Activated CD4-positive, alpha-beta T cell treated with anti-CD3 and anti-CD28 coated beads for 36 hours (primary cell): ENCODE data around the gene VSTM2L. TPM values are rescaled to one million over a fixed set of nuclear protein-coding genes. Genes with fewer than 3 reads are reported as not detected.

Experiments used
- ATAC-seq: fragments of 200-7000 bp; cut with Tn5 transposase; one replicate; pipeline ENCODE4 v1.10.0; 2021; ENCODE audit warnings: mild to moderate bottlenecking, moderate library complexity
- CTCF ChIA-PET: fragments of 350-600 bp; sonication (Branson Sonifier 250); formaldehyde crosslinking; loops from one replicate; lab custom pipeline; 2021; ENCODE audit warnings: antibody characterized with exemption; lab: Charles Lee
- POLR2A ChIA-PET: fragments of 350-600 bp; sonication (Branson Sonifier 250); formaldehyde crosslinking; loops from one replicate; lab custom pipeline; 2021; ENCODE audit warnings: antibody characterized with exemption, inconsistent platforms; lab: Charles Lee
- DNase-seq: peaks from one replicate; pipeline ENCODE4 v3.0.0-alpha.2; 2020
- H3K27ac Mint-ChIP-seq: one replicate; pipeline ENCODE4 v1.8.0; 2021; ENCODE audit warnings: mixed read lengths
- H3K27me3 Mint-ChIP-seq: one replicate; pipeline ENCODE4 v1.8.0; 2021; ENCODE audit warnings: mixed read lengths
- H3K36me3 Mint-ChIP-seq: one replicate; pipeline ENCODE4 v1.8.0; 2021; ENCODE audit warnings: low read depth, mixed read lengths
- H3K4me1 Mint-ChIP-seq: one replicate; pipeline ENCODE4 v1.8.0; 2021; ENCODE audit warnings: mixed read lengths
- H3K4me3 Mint-ChIP-seq: one replicate; pipeline ENCODE4 v1.8.0; 2021; ENCODE audit warnings: mild to moderate bottlenecking, moderate library complexity, mixed read lengths
- H3K9me3 Mint-ChIP-seq: one replicate; pipeline ENCODE4 v1.8.0; 2021; ENCODE audit warnings: low read depth, mixed read lengths
- intact Hi-C, 2 experiments: fragments of 100-400 bp; cut with DNase I in 1 of 2; cut with micrococcal nuclease in 1 of 2; formaldehyde crosslinking; loops; one replicate each; pipeline versions ENCODE4 v1.14.2 to v1.15.1; 2022 to 2024; cut with DNase I, micrococcal nuclease
- total RNA-seq, 2 experiments: library from RNA; stranded (reverse); gene quantifications; one replicate each; pipeline ENCODE4 v1.2.3, GENCODE V29; 2021

VSTM2L gene
- total RNA-seq, 2 experiments from 2014 or later, result not detected

DNA sequence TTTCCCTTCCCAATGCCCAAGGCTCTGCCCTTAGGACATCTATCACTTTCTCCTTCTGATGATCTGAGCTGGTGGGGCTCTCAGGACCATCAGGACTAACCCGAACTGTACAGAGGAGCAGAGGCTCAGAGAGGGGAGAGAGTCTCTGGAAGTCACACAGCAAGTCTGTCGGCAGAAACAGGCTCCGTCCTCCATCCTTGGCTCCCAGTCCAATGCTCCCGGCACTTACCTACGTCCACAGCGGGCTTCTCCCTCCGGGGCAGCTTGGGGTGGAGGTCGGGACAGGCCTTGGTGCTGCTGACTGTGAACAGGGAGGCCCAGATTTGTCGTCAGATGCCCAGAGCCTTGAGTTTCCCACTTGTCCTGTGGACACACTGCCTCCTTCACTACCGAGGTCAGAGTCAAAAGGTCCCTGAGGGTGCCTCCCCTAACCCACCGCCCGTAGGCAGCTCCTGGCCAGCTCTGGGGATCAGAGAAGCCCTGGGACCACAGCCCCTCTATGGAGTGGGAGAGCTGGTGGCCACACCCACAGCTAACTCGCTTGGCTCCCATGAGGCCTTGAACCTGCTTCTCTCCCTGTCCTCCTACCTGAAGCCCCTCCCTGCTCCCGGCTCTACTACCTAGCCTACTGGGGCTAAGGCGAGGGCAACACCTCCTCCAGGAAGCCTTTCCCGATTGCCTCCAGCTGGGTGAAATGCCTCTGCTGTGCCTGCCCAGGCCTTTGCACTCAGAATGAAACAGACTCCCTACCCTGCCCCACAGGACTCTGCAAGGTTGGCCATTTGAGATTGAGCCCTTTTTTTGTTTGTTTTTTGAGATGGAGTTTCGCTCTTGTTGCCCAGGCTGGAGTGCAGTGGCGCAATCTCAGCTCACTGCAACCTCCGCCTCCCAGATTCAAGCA lies 22.6 kb downstream of the VSTM2L start:
- H3K27ac Mint-ChIP-seq, result no peak overlapping the region
- ChIA-PET CTCF (interaction anchor here (0.5 kb wide), 1 partner anchor 296 kb away, joined by 4 read pairs; no protein-coding TSS in a partner anchor), POLR2A (no interaction called here)
- H3K4me3 Mint-ChIP-seq, result no peak overlapping the region
- intact Hi-C loops, result no loop called here
- H3K36me3 Mint-ChIP-seq, result no peaks in the 10 kb centered on the region
- H3K9me3 Mint-ChIP-seq, result no peaks in the 10 kb centered on the region
- DNase-seq, result no peak
- H3K4me1 Mint-ChIP-seq, result peaks cover 16% of the 10 kb centered on the region
- peaks cover 5% of the 10 kb centered on the region for H3K27me3 Mint-ChIP-seq
- no peak for ATAC-seq

DNA sequence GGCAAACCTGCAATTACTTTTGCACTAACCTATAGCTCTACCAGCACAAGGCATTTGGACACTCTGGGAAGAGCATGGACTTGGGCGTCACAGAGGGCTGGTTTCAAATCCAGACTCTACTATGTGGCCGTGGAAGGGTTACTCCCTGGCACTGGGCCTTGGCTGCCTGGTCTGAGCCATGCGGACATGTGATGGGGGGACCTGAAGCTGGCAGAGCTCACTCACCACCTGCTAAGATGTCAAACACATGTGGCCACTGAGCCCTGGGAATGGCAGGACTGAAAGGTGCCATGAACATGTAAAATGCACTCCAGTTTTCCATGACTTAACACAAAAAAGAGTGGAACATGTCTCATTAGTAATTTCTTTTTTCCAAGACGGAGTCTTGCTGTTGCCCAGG lies 23.7 kb downstream of the VSTM2L start:
- DNase-seq (no peak), ATAC-seq (no peak)
- ChIA-PET POLR2A (no interaction called here), CTCF (no interaction called here)
- H3K4me3 Mint-ChIP-seq, result no peak overlapping the region
- intact Hi-C loops, result no loop called here
- H3K27me3 Mint-ChIP-seq, result peaks cover 5% of the 10 kb centered on the region
- no peaks in the 10 kb centered on the region for H3K9me3 Mint-ChIP-seq
- no peaks in the 10 kb centered on the region for H3K36me3 Mint-ChIP-seq
- H3K4me1 Mint-ChIP-seq, result peaks cover 9% of the 10 kb centered on the region
- no peak overlapping the region for H3K27ac Mint-ChIP-seq

DNA sequence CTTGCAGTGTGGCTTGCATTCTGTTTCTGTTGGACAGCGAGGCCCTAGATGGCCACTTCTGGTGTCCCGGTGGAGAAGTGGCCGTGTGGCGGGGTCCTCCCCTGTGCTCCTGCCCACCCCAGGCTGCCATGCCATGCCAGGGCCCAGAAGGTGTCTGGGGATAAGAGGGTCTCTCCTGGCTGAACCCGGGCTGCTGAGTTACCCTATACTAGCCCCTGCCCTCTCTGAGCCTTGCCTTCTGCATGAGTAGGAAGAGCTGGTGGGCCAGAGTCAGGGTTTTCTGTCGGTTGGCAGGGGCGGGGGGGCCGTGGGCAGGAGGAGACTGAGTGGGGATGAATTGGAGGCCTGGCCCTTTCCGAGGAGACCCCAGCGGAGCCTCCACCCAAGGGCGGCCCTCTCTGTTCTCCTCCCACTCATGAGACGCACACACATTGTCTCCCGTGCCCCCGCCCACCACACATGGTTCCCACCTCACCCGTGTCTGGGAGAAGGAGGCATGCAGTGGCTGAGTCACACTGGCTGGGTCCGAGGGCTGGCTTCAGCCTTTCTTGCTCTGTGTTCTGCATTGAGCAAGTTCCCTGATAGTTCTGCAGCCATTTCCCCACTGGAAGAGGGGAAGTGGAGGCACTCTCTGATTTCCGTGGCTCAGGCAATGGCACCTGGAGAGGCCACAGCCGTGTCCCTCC lies 24.6 kb downstream of the VSTM2L start:
- Mint-ChIP-seq H3K4me1 (peaks cover under 1% of the 10 kb centered on the region), H3K4me3 (no peak overlapping the region), H3K27me3 (peaks cover 5% of the 10 kb centered on the region), H3K27ac (no peak overlapping the region), H3K36me3 (no peaks in the 10 kb centered on the region), H3K9me3 (no peaks in the 10 kb centered on the region)
- POLR2A ChIA-PET, result no interaction called here
- intact Hi-C loops, result no loop called here
- CTCF ChIA-PET, result no interaction called here
- ATAC-seq (no peak), DNase-seq (no peak)

DNA sequence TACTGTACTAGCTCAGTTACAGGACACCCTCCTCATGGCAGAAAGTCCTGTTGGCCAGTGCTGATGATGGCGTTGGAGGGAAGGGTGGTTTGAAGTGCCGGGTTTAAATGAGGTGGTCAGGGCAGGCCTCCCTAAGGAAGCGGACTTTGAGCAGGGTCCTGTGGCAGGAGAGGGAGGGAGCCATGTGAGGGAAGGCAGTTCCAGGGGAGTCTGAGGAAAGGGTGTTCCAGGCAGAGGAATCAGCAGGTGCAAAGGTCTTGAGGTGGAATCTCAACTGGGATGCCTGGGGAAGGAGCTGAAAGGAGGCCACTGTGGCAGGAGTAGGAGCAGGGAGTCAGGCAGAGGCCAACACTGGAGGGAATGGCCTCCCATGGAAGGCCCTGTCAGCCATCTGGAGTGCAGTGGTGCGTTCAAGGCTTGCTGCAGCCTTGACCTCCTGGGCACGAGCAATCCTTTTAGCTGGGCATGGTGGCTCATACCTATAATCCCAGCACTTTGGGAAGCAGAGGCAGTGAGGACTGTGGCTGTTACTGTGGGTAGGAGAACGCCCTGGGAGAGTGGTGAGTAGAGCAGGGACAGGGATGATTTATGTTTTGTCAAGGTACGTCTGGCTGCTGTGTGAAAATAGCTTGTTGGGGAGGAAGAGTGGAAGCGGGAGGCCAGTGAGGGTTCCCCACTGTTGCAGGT lies 26.2 kb downstream of the VSTM2L start:
- ChIA-PET CTCF (no interaction called here), POLR2A (no interaction called here)
- Mint-ChIP-seq H3K9me3 (no peaks in the 10 kb centered on the region), H3K4me1 (no peaks in the 10 kb centered on the region), H3K27ac (no peak overlapping the region), H3K27me3 (peaks cover 5% of the 10 kb centered on the region), H3K4me3 (no peak overlapping the region), H3K36me3 (no peaks in the 10 kb centered on the region)
- intact Hi-C loops, result no loop called here
- ATAC-seq, result no peak
- no peak for DNase-seq

DNA sequence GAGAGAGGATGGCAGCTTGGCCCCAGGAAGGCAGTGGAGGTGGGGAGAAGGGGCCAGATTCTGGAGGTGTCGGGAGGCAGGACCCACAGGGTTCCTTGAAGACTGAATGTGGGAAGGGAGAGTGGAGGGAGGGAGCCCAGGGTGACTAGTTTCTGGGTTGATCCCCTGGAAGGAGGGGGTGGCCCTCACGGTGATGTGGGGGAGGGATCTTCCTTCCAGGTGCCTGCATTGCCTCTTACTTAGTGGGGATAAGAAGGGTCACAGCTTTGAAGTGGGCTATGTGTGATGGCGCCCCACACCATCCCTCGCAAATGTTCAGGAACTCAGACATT lies 26.7 kb downstream of the VSTM2L start:
- no peaks in the 10 kb centered on the region for H3K4me1 Mint-ChIP-seq
- intact Hi-C loops, result no loop called here
- no peak overlapping the region for H3K4me3 Mint-ChIP-seq
- ATAC-seq, result no peak
- ChIA-PET CTCF (no interaction called here), POLR2A (no interaction called here)
- no peak overlapping the region for H3K27ac Mint-ChIP-seq
- no peaks in the 10 kb centered on the region for H3K9me3 Mint-ChIP-seq
- DNase-seq, result no peak
- H3K36me3 Mint-ChIP-seq, result no peaks in the 10 kb centered on the region
- peaks cover 5% of the 10 kb centered on the region for H3K27me3 Mint-ChIP-seq

DNA sequence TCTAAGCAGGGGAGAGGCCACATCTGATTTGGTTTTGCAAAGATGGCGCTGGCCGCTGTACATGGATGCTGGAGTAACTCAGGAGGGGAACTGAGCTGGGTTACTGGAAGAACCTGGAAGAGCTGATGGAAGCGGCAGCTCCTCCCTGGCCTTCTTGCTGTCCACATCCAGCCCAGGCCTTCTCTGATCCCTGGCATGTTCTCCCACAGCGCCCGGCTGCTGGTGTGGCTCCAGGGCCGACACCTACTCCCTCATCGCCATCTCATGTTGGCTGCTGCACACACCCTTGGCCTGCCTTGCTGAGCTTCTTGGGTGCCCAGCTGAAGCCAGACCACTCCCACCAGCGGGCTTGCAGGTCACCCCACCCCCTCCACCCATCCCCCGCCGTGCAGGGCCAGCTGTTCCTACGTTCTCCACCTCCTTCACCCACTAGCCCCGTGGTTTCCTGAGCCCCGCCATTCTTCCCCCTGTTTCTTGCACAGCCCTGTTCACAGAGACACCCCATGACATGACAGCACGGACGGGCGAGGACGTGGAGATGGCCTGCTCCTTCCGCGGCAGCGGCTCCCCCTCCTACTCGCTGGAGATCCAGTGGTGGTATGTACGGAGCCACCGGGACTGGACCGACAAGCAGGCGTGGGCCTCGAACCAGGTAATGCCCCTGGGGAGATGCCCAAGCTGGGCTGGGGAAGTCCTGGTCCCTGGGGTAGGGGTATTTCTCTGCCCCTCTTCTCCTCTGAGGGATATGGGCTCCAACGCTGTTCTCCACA lies 28.4 kb downstream of the VSTM2L start:
- H3K4me1 Mint-ChIP-seq, result no peaks in the 10 kb centered on the region
- peaks cover 5% of the 10 kb centered on the region for H3K27me3 Mint-ChIP-seq
- CTCF ChIA-PET, result interaction anchor here (0.6 to 1.0 kb wide), 2 partner anchors 290 to 369 kb away, joined by 3 to 4 read pairs; no protein-coding TSS in a partner anchor
- POLR2A ChIA-PET, result no interaction called here
- no peak overlapping the region for H3K4me3 Mint-ChIP-seq
- DNase-seq, result no peak
- intact Hi-C loops, result no loop called here
- H3K36me3 Mint-ChIP-seq, result no peaks in the 10 kb centered on the region
- H3K9me3 Mint-ChIP-seq, result no peaks in the 10 kb centered on the region
- H3K27ac Mint-ChIP-seq, result no peak overlapping the region
- ATAC-seq, result no peak

DNA sequence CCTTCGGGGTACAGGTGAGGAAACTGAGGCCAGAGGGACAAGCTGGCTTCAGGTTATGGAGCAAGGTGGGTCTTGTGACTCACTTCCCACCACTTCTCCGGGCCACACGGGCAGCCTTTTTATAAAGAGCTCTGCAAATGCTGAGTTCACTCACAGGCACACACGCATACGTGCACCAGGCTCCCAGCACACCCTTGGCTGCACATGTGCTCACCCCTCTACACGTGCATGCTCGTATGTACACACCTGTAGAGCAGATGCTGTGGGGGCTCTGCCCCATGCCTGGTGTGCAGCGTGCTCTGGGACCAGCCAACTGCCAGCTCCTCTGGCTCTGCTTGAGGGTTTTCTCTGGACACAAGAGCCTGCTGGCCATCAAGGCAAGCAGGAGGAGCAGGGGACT lies 29.1 kb downstream of the VSTM2L start:
- DNase-seq, result no peak
- no peaks in the 10 kb centered on the region for H3K9me3 Mint-ChIP-seq
- no peaks in the 10 kb centered on the region for H3K4me1 Mint-ChIP-seq
- H3K36me3 Mint-ChIP-seq, result no peaks in the 10 kb centered on the region
- ATAC-seq, result no peak
- H3K27ac Mint-ChIP-seq, result no peak overlapping the region
- ChIA-PET POLR2A (no interaction called here), CTCF (interaction anchor here (1.0 kb wide), 1 partner anchor 290 kb away, joined by 4 read pairs; no protein-coding TSS in a partner anchor)
- H3K4me3 Mint-ChIP-seq, result no peak overlapping the region
- H3K27me3 Mint-ChIP-seq, result peaks cover 5% of the 10 kb centered on the region
- intact Hi-C loops, result no loop called here

DNA sequence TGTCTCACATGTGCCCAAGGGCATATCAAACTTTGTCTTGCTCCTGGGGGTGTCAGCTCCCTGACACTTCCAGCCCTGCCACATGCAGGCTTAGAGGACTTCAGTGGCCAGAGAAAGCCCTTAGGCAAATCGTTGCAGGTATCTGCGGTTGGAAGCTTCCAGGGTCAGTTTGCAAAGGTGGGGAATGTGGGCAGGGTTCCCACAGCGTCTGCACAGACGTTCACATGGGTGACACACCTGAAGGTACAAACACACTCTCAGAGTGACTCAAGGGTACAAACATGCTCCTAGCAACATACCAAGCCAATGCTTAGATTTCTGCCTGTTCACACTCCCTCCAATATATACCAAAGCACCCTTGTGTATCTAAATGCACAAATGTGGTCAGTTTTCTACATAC lies 30.0 kb downstream of the VSTM2L start:
- CTCF ChIA-PET, result no interaction called here

DNA sequence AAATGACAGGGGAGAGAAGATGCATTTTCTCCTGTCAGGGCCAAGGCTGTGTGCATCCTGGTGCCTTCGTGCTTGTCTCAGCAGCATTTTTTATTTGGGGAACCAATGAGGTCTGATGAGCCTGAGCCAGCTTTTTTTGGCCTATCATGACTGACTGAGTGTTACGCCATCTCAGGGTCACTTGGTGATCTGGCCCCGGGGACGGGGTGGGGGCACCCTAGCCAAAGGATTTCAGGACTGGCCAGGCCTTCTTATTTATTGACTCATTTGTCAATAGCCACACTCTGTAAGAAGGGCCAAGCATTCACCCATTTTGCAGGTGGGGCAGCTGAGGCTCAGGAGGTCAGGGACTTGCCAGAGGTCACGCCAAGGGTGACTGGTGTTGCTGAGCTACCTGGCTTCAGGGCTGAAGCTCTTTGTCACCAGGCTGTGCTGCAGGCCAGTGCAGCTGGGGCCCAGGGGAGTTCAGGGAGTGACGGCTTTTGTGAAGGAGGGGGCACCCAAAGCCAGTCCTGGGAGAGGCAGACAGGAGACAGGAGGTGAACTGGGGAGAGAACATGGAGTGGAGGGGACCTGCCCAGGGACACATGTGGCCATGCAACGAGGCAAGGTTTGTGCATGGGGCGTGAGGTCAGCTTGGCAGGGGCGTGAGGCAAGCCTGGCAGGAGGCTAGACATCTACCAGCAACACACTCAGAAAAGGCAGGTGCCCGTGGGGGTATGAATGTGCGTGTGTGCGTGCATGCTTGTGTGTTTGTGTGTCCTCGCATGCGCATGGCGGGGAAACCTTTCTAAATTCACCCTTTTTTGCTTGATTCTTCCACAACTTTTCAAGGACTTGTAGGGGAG lies 31.1 kb downstream of the VSTM2L start:
- Mint-ChIP-seq H3K9me3 (no peaks in the 10 kb centered on the region), H3K27ac (no peak overlapping the region), H3K4me1 (no peaks in the 10 kb centered on the region), H3K4me3 (no peak overlapping the region), H3K36me3 (no peaks in the 10 kb centered on the region), H3K27me3 (peaks cover 3% of the 10 kb centered on the region)
- no peak for DNase-seq
- intact Hi-C loops, result no loop called here
- ChIA-PET POLR2A (no interaction called here), CTCF (no interaction called here)
- no peak for ATAC-seq

More for the DNA sequence above, 30.0 kb downstream of the VSTM2L start:
- H3K27ac Mint-ChIP-seq, result no peak overlapping the region
- no peak overlapping the region for H3K4me3 Mint-ChIP-seq
- intact Hi-C loops, result no loop called here
- no peak for DNase-seq
- ATAC-seq, result no peak
- H3K27me3 Mint-ChIP-seq, result peaks cover 5% of the 10 kb centered on the region
- H3K4me1 Mint-ChIP-seq, result no peaks in the 10 kb centered on the region
- POLR2A ChIA-PET, result no interaction called here
- H3K9me3 Mint-ChIP-seq, result no peaks in the 10 kb centered on the region
- H3K36me3 Mint-ChIP-seq, result no peaks in the 10 kb centered on the region

DNA sequence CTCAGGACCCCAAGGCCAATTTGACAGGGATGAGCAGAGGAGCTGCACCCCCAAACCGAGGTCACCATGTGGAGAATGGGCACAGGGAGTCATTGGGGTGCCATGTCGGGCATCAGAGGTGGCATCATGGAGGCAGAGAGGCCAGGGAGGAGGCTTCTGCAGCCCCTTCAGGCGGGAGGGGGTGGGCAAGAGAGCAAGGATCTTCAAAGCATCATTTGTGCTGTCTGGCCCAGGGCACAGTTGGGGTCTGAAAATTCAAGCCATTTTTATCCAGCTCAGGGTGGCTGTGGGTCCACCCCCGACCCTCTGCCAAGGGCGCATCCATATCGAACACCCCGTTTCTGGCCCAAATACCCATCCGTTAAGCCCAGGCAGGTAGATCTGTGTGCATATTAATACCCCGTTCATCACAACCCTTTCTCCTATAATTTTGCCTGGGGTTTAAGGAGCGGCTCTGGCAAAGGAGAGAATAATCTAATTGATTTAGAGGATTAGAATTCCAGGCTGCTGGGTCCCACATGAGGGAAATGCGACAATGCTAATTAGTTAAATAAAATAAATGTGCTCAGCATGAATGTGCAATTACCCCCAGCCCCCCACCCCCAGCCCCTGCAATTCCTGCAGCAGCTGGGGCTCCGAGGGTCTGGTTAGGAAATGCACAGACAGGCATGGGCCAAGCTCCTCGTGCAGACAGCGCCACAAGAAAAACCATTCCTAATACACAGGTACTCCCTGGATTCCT lies 31.9 kb downstream of the VSTM2L start:
- H3K9me3 Mint-ChIP-seq, result no peaks in the 10 kb centered on the region
- H3K36me3 Mint-ChIP-seq, result no peaks in the 10 kb centered on the region
- POLR2A ChIA-PET, result no interaction called here
- no peak overlapping the region for H3K27ac Mint-ChIP-seq
- intact Hi-C loops, result no loop called here
- no peak for DNase-seq
- no peak overlapping the region for H3K4me3 Mint-ChIP-seq
- H3K27me3 Mint-ChIP-seq, result no peaks in the 10 kb centered on the region
- CTCF ChIA-PET, result no interaction called here
- no peak for ATAC-seq
- no peaks in the 10 kb centered on the region for H3K4me1 Mint-ChIP-seq
